HUES48 (cell line): ENCODE results near the gene PTPRD.

Experiments used
- H3K27ac ChIP-seq: one replicate; pipeline ENCODE4 v1.7.0; 2013; ENCODE audit warnings: low read depth, low read length, inconsistent platforms
- H3K27me3 ChIP-seq: 2 replicates; pipeline ENCODE4 v1.6.1; 2013; ENCODE audit warnings: mild to moderate bottlenecking, low read length; ENCODE audit not compliant: control insufficient read depth, insufficient read depth
- H3K36me3 ChIP-seq: 2 replicates; pipeline ENCODE4 v1.6.1; 2013; ENCODE audit warnings: low read length; ENCODE audit not compliant: control insufficient read depth, insufficient read depth
- H3K4me1 ChIP-seq: 2 replicates; pipeline ENCODE4 v1.6.1; 2013; ENCODE audit warnings: mild to moderate bottlenecking, low read length; ENCODE audit not compliant: control insufficient read depth, insufficient read depth
- H3K4me3 ChIP-seq: 2 replicates; pipeline ENCODE4 v1.5.1; 2013; ENCODE audit warnings: mild to moderate bottlenecking, low read depth, low read length
- H3K9ac ChIP-seq: 2 replicates; pipeline ENCODE4 v1.6.1; 2013; ENCODE audit warnings: mild to moderate bottlenecking, low read depth, low read length, moderate library complexity
- H3K9me3 ChIP-seq: 2 replicates; pipeline ENCODE4 v1.6.1; 2013; ENCODE audit warnings: low read length; ENCODE audit not compliant: control insufficient read depth, insufficient read depth

PTPRD gene

GRCh38 chr9:10032166-10032565, 580.6 kb downstream of the PTPRD start:
- Histone ChIP-seq H3K4me3 (no peak overlapping the region), H3K27me3 (no peaks in the 10 kb centered on the region), H3K9me3 (no peaks in the 10 kb centered on the region)

GRCh38 chr9:10026443-10026984, 586.3 kb downstream of the PTPRD start:
- Histone ChIP-seq H3K4me1 (no peaks in the 10 kb centered on the region), H3K27ac (no peak overlapping the region), H3K9ac (no peak overlapping the region), H3K36me3 (no peaks in the 10 kb centered on the region), H3K9me3 (no peaks in the 10 kb centered on the region), H3K4me3 (no peak overlapping the region), H3K27me3 (no peaks in the 10 kb centered on the region)

More at GRCh38 chr9:10032166-10032565, 580.6 kb downstream of the PTPRD start:
- Histone ChIP-seq H3K36me3 (no peaks in the 10 kb centered on the region), H3K27ac (no peak overlapping the region), H3K4me1 (no peaks in the 10 kb centered on the region), H3K9ac (no peak overlapping the region)

- H3K9ac ChIP-seq, result no peak overlapping the region
- H3K27ac ChIP-seq, result no peak overlapping the region
- H3K4me1 ChIP-seq, result peaks cover 24% of the 10 kb centered on the region
- H3K4me3 ChIP-seq, result no peak overlapping the region
- H3K36me3 ChIP-seq, result no peaks in the 10 kb centered on the region
- H3K27me3 ChIP-seq, result no peaks in the 10 kb centered on the region
- no peaks in the 10 kb centered on the region for H3K9me3 ChIP-seq
Observed at GRCh38 chr9:10015755-10016154, 597.0 kb downstream of the PTPRD start.

GRCh38 chr9:10014889-10015288, 597.9 kb downstream of the PTPRD start:
- H3K4me3 ChIP-seq, result no peak overlapping the region
- no peaks in the 10 kb centered on the region for H3K9me3 ChIP-seq
- peaks cover 30% of the 10 kb centered on the region for H3K4me1 ChIP-seq
- no peaks in the 10 kb centered on the region for H3K36me3 ChIP-seq
- no peak overlapping the region for H3K27ac ChIP-seq
- no peaks in the 10 kb centered on the region for H3K27me3 ChIP-seq
- H3K9ac ChIP-seq, result no peak overlapping the region

GRCh38 chr9:10009401-10009800, 603.4 kb downstream of the PTPRD start:
- peak overlapping the region; percentile 75 for H3K27ac ChIP-seq
- H3K36me3 ChIP-seq, result no peaks in the 10 kb centered on the region
- no peaks in the 10 kb centered on the region for H3K27me3 ChIP-seq
- no peaks in the 10 kb centered on the region for H3K9me3 ChIP-seq
- H3K4me3 ChIP-seq, result no peak overlapping the region
- H3K9ac ChIP-seq, result no peak overlapping the region
- peaks cover 68% of the 10 kb centered on the region for H3K4me1 ChIP-seq

- Histone ChIP-seq H3K9me3 (no peaks in the 10 kb centered on the region), H3K4me3 (peak overlapping the region; percentile 10; the same call in 1 of the 2 replicates), H3K9ac (0 out of 2 replicates have a peak overlapping the region, but pooled peaks have one; percentile 26), H3K4me1 (peaks cover 68% of the 10 kb centered on the region), H3K27me3 (no peaks in the 10 kb centered on the region), H3K27ac (peak overlapping the region; percentile 57), H3K36me3 (no peaks in the 10 kb centered on the region)
Observed at GRCh38 chr9:10008101-10008799, 604.6 kb downstream of the PTPRD start.

GRCh38 chr9:10007356-10007755, 605.4 kb downstream of the PTPRD start:
- H3K9me3 ChIP-seq, result no peaks in the 10 kb centered on the region
- no peak overlapping the region for H3K9ac ChIP-seq
- no peaks in the 10 kb centered on the region for H3K36me3 ChIP-seq
- peaks cover 60% of the 10 kb centered on the region for H3K4me1 ChIP-seq
- no peaks in the 10 kb centered on the region for H3K27me3 ChIP-seq
- peak overlapping the region; percentile 57 for H3K27ac ChIP-seq
- no peak overlapping the region for H3K4me3 ChIP-seq

GRCh38 chr9:10005206-10005605, 607.6 kb downstream of the PTPRD start:
- peaks cover 48% of the 10 kb centered on the region for H3K4me1 ChIP-seq

GRCh38 chr9:10003047-10003446, 609.8 kb downstream of the PTPRD start:
- H3K9me3 ChIP-seq, result no peaks in the 10 kb centered on the region
- H3K36me3 ChIP-seq, result no peaks in the 10 kb centered on the region

More at GRCh38 chr9:10005206-10005605, 607.6 kb downstream of the PTPRD start:
- Histone ChIP-seq H3K36me3 (no peaks in the 10 kb centered on the region), H3K4me3 (no peak overlapping the region), H3K9ac (no peak overlapping the region), H3K9me3 (no peaks in the 10 kb centered on the region), H3K27me3 (no peaks in the 10 kb centered on the region), H3K27ac (no peak overlapping the region)

GRCh38 chr9:10000669-10001068, 612.1 kb downstream of the PTPRD start:
- H3K36me3 ChIP-seq, result no peaks in the 10 kb centered on the region
- no peak overlapping the region for H3K27ac ChIP-seq
- no peaks in the 10 kb centered on the region for H3K9me3 ChIP-seq
- H3K4me1 ChIP-seq, result peaks cover 52% of the 10 kb centered on the region
- no peak overlapping the region for H3K9ac ChIP-seq
- H3K4me3 ChIP-seq, result no peak overlapping the region
- no peaks in the 10 kb centered on the region for H3K27me3 ChIP-seq

More at GRCh38 chr9:10003047-10003446, 609.8 kb downstream of the PTPRD start:
- H3K27me3 ChIP-seq, result no peaks in the 10 kb centered on the region
- H3K27ac ChIP-seq, result no peak overlapping the region
- H3K4me3 ChIP-seq, result no peak overlapping the region
- peaks cover 43% of the 10 kb centered on the region for H3K4me1 ChIP-seq
- H3K9ac ChIP-seq, result no peak overlapping the region

- Histone ChIP-seq H3K9ac (no peak overlapping the region), H3K36me3 (no peaks in the 10 kb centered on the region), H3K4me3 (no peak overlapping the region)
Observed at GRCh38 chr9:9998491-9999287, 614.1 kb downstream of the PTPRD start.

More at GRCh38 chr9:9998491-9999287, 614.1 kb downstream of the PTPRD start:
- H3K27me3 ChIP-seq, result no peaks in the 10 kb centered on the region
- no peaks in the 10 kb centered on the region for H3K9me3 ChIP-seq
- peaks cover 54% of the 10 kb centered on the region for H3K4me1 ChIP-seq
- H3K27ac ChIP-seq, result peak overlapping the region; percentile 29
